ENCODE measurements around the gene PSMB11.

PSMB11 gene

GRCh38 chr14:23015618-23016017, 26.4 kb upstream of the PSMB11 start:
- DNase-seq: no peak

GRCh38 chr14:23017091-23017490, 24.9 kb upstream of the PSMB11 start:
- DNase-seq: no peak

GRCh38 chr14:23018107-23018506, 23.9 kb upstream of the PSMB11 start:
- no peak for DNase-seq

- no peak for DNase-seq
Observed at GRCh38 chr14:23020143-23021128, 21.6 kb upstream of the PSMB11 start.

GRCh38 chr14:23021434-23021833, 20.6 kb upstream of the PSMB11 start:
- DNase-seq: no peak

- no peak for DNase-seq
Observed at GRCh38 chr14:23021889-23022442, 20.0 kb upstream of the PSMB11 start.

GRCh38 chr14:23023022-23023794, 18.8 kb upstream of the PSMB11 start:
- no peak for DNase-seq

- DNase-seq: no peak
Observed at GRCh38 chr14:23023795-23024152, 18.2 kb upstream of the PSMB11 start.

GRCh38 chr14:23024612-23025075, 17.4 kb upstream of the PSMB11 start:
- no peak for DNase-seq

- no peak for DNase-seq
Observed at GRCh38 chr14:23025151-23025814, 16.7 kb upstream of the PSMB11 start.

GRCh38 chr14:23028799-23029198, 13.2 kb upstream of the PSMB11 start:
- no peak for DNase-seq

GRCh38 chr14:23030936-23031335, 11.1 kb upstream of the PSMB11 start:
- no peak for DNase-seq

GRCh38 chr14:23033251-23033727, 8.7 kb upstream of the PSMB11 start:
- DNase-seq: no peak

- DNase-seq: no peak
Observed at GRCh38 chr14:23033801-23034497, 8.1 kb upstream of the PSMB11 start.

- peak; percentile 83 for DNase-seq
Observed at GRCh38 chr14:23034498-23035302, 7.3 kb upstream of the PSMB11 start, which contains the start of gene PSMB5. Gene PSMB5 (minus strand): TSS chr14:23034900. CDS start chr14:23034881, 19 bp downstream.

- DNase-seq: no peak
Observed at GRCh38 chr14:23035303-23036144, 6.5 kb upstream of the PSMB11 start.

GRCh38 chr14:23040100-23040499, 1.9 kb upstream of the PSMB11 start:
- DNase-seq: no peak

GRCh38 chr14:23041729-23042128, 283 bp upstream of the PSMB11 start:
- DNase-seq: no peak

- no peak for DNase-seq
Observed at GRCh38 chr14:23043145-23043544, 1.1 kb downstream of the PSMB11 start.

- no peak for DNase-seq
Observed at GRCh38 chr14:23043754-23044153, 1.7 kb downstream of the PSMB11 start.

Measured in stimulated activated CD4-positive, alpha-beta T cell treated with anti-CD3 and anti-CD28 coated beads, Interleukin-4, amount 100 ng/mL, for 1 hour (primary cell).